DOHH2 (cell line): ENCODE results near the gene CAPN10.

Experiments used
- CTCF ChIP-seq: fragments of 200-600 bp; sonication (generic); IDR thresholded peaks from one replicate; pipeline ENCODE4 v1.5.1; 2014; ENCODE audit warnings: antibody characterized with exemption, mild to moderate bottlenecking, low read depth, low read length; ENCODE audit not compliant: poor library complexity, severe bottlenecking
- EZH2phosphoT487 ChIP-seq: fragments of 200-600 bp; sonication (generic); IDR thresholded peaks from 2 replicates; pipeline ENCODE4 v1.6.1; 2017; ENCODE audit warnings: borderline replicate concordance, mild to moderate bottlenecking, antibody characterized with exemption, low read length, moderate library complexity, mixed read lengths

- TF ChIP-seq EZH2phosphoT487 (no peak), CTCF (no peak)
Observed at GRCh38 chr2:240585101-240585500, 1.4 kb upstream of the CAPN10 start.
